ENCODE results near the gene SLC2A4RG. TPM values are rescaled to one million over a fixed set of nuclear protein-coding genes. Genes with fewer than 3 reads are reported as not detected.

SLC2A4RG gene
- polyA plus RNA-seq, 2 donors, result 43.8 to 77.5 TPM

DNA sequence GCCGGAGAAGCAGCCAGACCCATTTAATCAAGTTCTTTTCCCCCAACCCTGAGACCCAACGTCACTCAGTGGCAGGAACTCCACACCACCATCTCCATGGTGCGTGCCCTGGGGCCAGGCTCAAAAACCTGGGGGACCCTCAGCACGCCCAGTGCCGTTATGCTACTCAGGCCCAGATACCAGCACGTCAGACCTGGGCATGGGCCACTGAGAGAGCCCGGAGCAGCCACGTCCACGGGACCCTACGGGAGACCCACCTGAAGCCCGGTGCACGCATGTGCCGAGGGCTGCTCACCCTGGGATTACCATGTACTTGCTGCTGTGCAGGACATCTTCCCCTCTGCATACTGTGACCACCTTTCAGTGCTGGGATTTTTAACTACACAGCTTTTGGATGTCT, 13.8 kb downstream of the SLC2A4RG start:
- Histone ChIP-seq H3K9me3 (ENCODE audit: control insufficient read depth in 2 of 2, insufficient read depth in 1 of 2, low read depth in 1 of 2, low read length in 1 of 2) (no peaks in the 10 kb centered on the region), H3K27me3 (ENCODE audit: control insufficient read depth in 1 of 2, insufficient read depth in 2 of 2, low read length in 2 of 2) (no peaks in the 10 kb centered on the region), H3K4me3 (ENCODE audit: low read depth in 1 of 2, low read length in 2 of 2) (no peak overlapping the region), H3K27ac (ENCODE audit: low read depth in 2 of 2, low read length in 1 of 2) (no peak overlapping the region), H3K36me3 (ENCODE audit: control insufficient read depth in 2 of 2, insufficient read depth in 2 of 2, low read length in 1 of 2) (no peaks in the 10 kb centered on the region), H3K4me1 (ENCODE audit: control insufficient read depth in 2 of 2, insufficient read depth in 2 of 2, low read length in 1 of 2) (no peaks in the 10 kb centered on the region)
- WGBS, 2 donors, result 93% methylated on average over 13 of the region's 13 CpGs

GRCh38 chr20:63754008-63754407, 14.4 kb downstream of the SLC2A4RG start:
- Histone ChIP-seq H3K9me3 (ENCODE audit: control insufficient read depth in 2 of 2, insufficient read depth in 1 of 2, low read depth in 1 of 2, low read length in 1 of 2) (no peaks in the 10 kb centered on the region), H3K4me1 (ENCODE audit: control insufficient read depth in 2 of 2, insufficient read depth in 2 of 2, low read length in 1 of 2) (no peaks in the 10 kb centered on the region), H3K36me3 (ENCODE audit: control insufficient read depth in 2 of 2, insufficient read depth in 2 of 2, low read length in 1 of 2) (no peaks in the 10 kb centered on the region), H3K27me3 (ENCODE audit: control insufficient read depth in 1 of 2, insufficient read depth in 2 of 2, low read length in 2 of 2) (no peaks in the 10 kb centered on the region), H3K4me3 (ENCODE audit: low read depth in 1 of 2, low read length in 2 of 2) (no peak overlapping the region), H3K27ac (ENCODE audit: low read depth in 2 of 2, low read length in 1 of 2) (no peak overlapping the region)
- WGBS, 2 donors, result 78 to 79% methylated on average over 16 of the region's 16 CpGs

- Histone ChIP-seq H3K9me3 (ENCODE audit: control insufficient read depth in 2 of 2, insufficient read depth in 1 of 2, low read depth in 1 of 2, low read length in 1 of 2) (no peaks in the 10 kb centered on the region), H3K27me3 (ENCODE audit: control insufficient read depth in 1 of 2, insufficient read depth in 2 of 2, low read length in 2 of 2) (no peaks in the 10 kb centered on the region), H3K36me3 (ENCODE audit: control insufficient read depth in 2 of 2, insufficient read depth in 2 of 2, low read length in 1 of 2) (no peaks in the 10 kb centered on the region), H3K4me3 (ENCODE audit: low read depth in 1 of 2, low read length in 2 of 2) (no peak overlapping the region), H3K4me1 (ENCODE audit: control insufficient read depth in 2 of 2, insufficient read depth in 2 of 2, low read length in 1 of 2) (no peaks in the 10 kb centered on the region), H3K27ac (ENCODE audit: low read depth in 2 of 2, low read length in 1 of 2) (no peak overlapping the region)
- WGBS, 2 donors, result 74 to 75% methylated on average over 18 of the region's 18 CpGs
Measured at GRCh38 chr20:63755933-63756647, 16.5 kb downstream of the SLC2A4RG start.

DNA sequence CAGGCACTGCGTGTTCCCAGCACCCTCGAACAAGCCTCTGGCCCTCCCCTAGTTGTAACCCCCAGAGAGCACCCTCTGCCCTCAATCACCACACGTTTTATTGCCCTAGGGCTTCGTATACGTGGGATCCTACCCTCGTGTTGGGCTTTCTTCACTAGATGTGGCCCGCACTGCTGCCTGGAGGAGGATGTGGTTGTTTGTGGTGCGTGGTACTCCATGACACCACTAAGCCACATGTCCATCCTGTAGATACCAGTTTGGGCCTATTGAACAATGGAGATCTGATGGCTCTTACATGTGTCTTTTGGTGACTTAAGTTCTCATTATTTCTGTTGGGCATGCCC, 17.0 kb downstream of the SLC2A4RG start:
- no peaks in the 10 kb centered on the region for H3K4me1 ChIP-seq (ENCODE audit: control insufficient read depth in 2 of 2, insufficient read depth in 2 of 2, low read length in 1 of 2)
- no peaks in the 10 kb centered on the region for H3K36me3 ChIP-seq (ENCODE audit: control insufficient read depth in 2 of 2, insufficient read depth in 2 of 2, low read length in 1 of 2)
- 49 to 53% methylated on average over 8 of the region's 8 CpGs for WGBS, 2 donors

GRCh38 chr20:63758152-63758551, 18.6 kb downstream of the SLC2A4RG start:
- no peaks in the 10 kb centered on the region for H3K36me3 ChIP-seq (ENCODE audit: control insufficient read depth in 2 of 2, insufficient read depth in 2 of 2, low read length in 1 of 2)
- H3K4me1 ChIP-seq (ENCODE audit: control insufficient read depth in 2 of 2, insufficient read depth in 2 of 2, low read length in 1 of 2), result no peaks in the 10 kb centered on the region
- H3K27ac ChIP-seq (ENCODE audit: low read depth in 2 of 2, low read length in 1 of 2), result no peak overlapping the region
- no peaks in the 10 kb centered on the region for H3K9me3 ChIP-seq (ENCODE audit: control insufficient read depth in 2 of 2, insufficient read depth in 1 of 2, low read depth in 1 of 2, low read length in 1 of 2)
- no peak overlapping the region for H3K4me3 ChIP-seq (ENCODE audit: low read depth in 1 of 2, low read length in 2 of 2)
- no peaks in the 10 kb centered on the region for H3K27me3 ChIP-seq (ENCODE audit: control insufficient read depth in 1 of 2, insufficient read depth in 2 of 2, low read length in 2 of 2)
- WGBS, 2 donors, result 83 to 96% methylated on average over 7 of the region's 7 CpGs

More for the DNA sequence above, 17.0 kb downstream of the SLC2A4RG start:
- H3K27me3 ChIP-seq (ENCODE audit: control insufficient read depth in 1 of 2, insufficient read depth in 2 of 2, low read length in 2 of 2), result no peaks in the 10 kb centered on the region
- no peak overlapping the region for H3K4me3 ChIP-seq (ENCODE audit: low read depth in 1 of 2, low read length in 2 of 2)
- H3K27ac ChIP-seq (ENCODE audit: low read depth in 2 of 2, low read length in 1 of 2), result no peak overlapping the region
- H3K9me3 ChIP-seq (ENCODE audit: control insufficient read depth in 2 of 2, insufficient read depth in 1 of 2, low read depth in 1 of 2, low read length in 1 of 2), result no peaks in the 10 kb centered on the region

DNA sequence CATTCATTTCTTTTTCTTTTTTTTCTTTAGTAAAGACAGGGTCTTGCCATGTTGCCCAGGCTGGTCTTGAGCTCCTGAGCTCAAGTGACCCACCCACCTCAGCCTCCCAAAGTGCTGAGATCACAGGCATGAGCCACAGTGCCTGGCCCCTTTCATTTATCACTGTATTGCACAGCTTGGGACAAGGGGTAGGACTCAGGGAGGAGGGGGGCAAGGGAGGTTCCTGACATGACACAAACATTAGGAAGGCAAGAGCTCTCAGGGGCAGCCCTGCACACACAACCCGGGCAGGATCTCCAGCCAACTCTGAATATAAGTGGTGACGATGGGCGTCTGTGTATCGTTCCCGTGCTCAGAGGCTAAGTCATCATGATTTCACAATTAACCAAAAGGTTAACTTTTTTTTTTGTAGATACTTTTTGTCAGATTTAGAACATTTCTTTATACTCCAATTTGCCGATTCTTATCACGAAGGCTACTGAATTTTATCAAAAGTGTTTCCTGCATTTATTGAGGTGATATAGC, 19.9 kb downstream of the SLC2A4RG start:
- Histone ChIP-seq H3K36me3 (ENCODE audit: control insufficient read depth in 2 of 2, insufficient read depth in 2 of 2, low read length in 1 of 2) (no peaks in the 10 kb centered on the region), H3K9me3 (ENCODE audit: control insufficient read depth in 2 of 2, insufficient read depth in 1 of 2, low read depth in 1 of 2, low read length in 1 of 2) (no peaks in the 10 kb centered on the region), H3K27ac (ENCODE audit: low read depth in 2 of 2, low read length in 1 of 2) (no peak overlapping the region), H3K4me3 (ENCODE audit: low read depth in 1 of 2, low read length in 2 of 2) (no peak overlapping the region), H3K27me3 (ENCODE audit: control insufficient read depth in 1 of 2, insufficient read depth in 2 of 2, low read length in 2 of 2) (no peaks in the 10 kb centered on the region), H3K4me1 (ENCODE audit: control insufficient read depth in 2 of 2, insufficient read depth in 2 of 2, low read length in 1 of 2) (no peaks in the 10 kb centered on the region)
- 84 to 90% methylated on average over 7 of the region's 7 CpGs for WGBS, 2 donors

DNA sequence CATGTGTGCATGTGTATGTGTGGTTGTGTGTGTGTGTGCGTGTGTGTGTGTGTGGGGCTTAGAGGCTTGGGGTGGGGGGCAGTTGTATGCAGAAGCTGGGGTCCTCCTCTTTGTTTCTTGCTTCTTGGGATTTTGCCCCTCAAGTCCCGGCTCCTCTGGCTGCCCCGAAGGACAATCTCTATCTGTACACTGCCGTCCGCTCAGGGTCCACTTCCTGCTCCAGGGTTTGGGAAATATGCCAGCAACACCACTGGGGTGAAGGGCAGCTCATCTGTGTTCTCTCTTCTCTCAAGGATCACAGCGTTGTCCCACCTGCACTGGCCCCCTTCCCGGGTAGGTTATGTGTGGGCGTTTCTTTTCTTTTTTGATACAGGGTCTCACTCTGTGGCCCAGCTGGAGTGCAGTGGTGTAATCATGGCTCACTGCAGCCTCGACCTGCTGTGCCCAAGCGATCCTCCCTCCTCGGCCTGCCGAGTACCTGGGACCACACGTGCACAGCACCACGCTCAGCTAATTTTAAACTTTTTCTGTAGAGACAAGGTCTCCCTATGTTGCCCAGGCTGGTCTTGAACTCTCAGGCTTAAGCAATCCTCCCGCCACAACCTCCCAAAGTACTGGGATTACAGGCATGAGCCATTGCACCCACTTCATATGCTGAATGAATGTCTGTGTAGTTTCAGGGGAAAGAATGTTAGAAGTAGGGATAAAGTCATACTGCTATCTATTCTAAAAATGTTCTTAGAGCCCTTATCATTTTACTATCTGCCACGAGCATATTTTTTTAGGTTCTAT, 25.7 kb downstream of the SLC2A4RG start:
- Histone ChIP-seq H3K36me3 (ENCODE audit: control insufficient read depth in 2 of 2, insufficient read depth in 2 of 2, low read length in 1 of 2) (no peaks in the 10 kb centered on the region), H3K4me1 (ENCODE audit: control insufficient read depth in 2 of 2, insufficient read depth in 2 of 2, low read length in 1 of 2) (no peaks in the 10 kb centered on the region), H3K9me3 (ENCODE audit: control insufficient read depth in 2 of 2, insufficient read depth in 1 of 2, low read depth in 1 of 2, low read length in 1 of 2) (no peaks in the 10 kb centered on the region), H3K27ac (ENCODE audit: low read depth in 2 of 2, low read length in 1 of 2) (no peak overlapping the region), H3K27me3 (ENCODE audit: control insufficient read depth in 1 of 2, insufficient read depth in 2 of 2, low read length in 2 of 2) (no peaks in the 10 kb centered on the region), H3K4me3 (ENCODE audit: low read depth in 1 of 2, low read length in 2 of 2) (no peak overlapping the region)
- 75 to 88% methylated on average over 16 of the region's 16 CpGs for WGBS, 2 donors

- Histone ChIP-seq H3K36me3 (ENCODE audit: control insufficient read depth in 2 of 2, insufficient read depth in 2 of 2, low read length in 1 of 2) (no peaks in the 10 kb centered on the region), H3K9me3 (ENCODE audit: control insufficient read depth in 2 of 2, insufficient read depth in 1 of 2, low read depth in 1 of 2, low read length in 1 of 2) (no peaks in the 10 kb centered on the region), H3K4me1 (ENCODE audit: control insufficient read depth in 2 of 2, insufficient read depth in 2 of 2, low read length in 1 of 2) (no peaks in the 10 kb centered on the region), H3K4me3 (ENCODE audit: low read depth in 1 of 2, low read length in 2 of 2) (no peak overlapping the region), H3K27me3 (ENCODE audit: control insufficient read depth in 1 of 2, insufficient read depth in 2 of 2, low read length in 2 of 2) (no peaks in the 10 kb centered on the region), H3K27ac (ENCODE audit: low read depth in 2 of 2, low read length in 1 of 2) (no peak overlapping the region)
- 83 to 90% methylated on average over 7 of the region's 7 CpGs for WGBS, 2 donors
Measured at GRCh38 chr20:63765902-63766301, 26.3 kb downstream of the SLC2A4RG start.

DNA sequence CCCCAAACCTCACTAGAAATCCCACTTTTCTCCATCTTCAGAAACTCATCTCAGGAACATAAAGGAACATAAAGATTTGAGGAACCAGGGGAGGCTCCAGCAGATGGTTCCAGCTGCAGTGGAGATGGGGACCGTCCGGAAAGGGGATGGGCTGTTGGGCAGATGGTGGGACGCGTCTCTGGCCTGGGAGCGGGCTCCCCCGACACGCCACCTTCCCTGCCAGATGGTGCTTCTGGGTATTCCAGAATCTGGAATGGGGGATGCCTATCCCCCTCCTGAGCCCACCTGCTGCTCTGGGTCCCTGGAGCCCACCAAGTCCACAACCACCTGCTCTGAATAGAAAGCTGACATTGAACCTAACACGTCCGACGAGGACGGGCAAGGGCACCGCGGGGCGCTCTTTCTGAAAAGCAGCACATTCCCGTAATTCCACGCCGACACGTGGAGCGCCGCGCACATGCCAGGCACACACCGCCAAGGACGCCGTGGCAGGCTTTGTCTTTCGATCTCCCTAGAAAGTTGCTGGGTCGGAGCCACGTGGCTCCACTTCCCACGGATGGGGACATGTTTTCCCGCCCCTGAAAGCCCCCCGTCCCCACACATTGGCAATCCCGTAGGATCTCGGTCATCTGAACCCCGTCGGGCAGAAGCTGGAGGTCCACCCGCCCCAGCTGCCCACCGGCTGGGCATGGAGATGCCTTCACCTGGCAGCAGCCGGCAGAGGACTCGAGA, 27.3 kb downstream of the SLC2A4RG start:
- WGBS, 2 donors, result 94% methylated on average over 38 of the region's 38 CpGs
- Histone ChIP-seq H3K36me3 (ENCODE audit: control insufficient read depth in 2 of 2, insufficient read depth in 2 of 2, low read length in 1 of 2) (no peaks in the 10 kb centered on the region), H3K27me3 (ENCODE audit: control insufficient read depth in 1 of 2, insufficient read depth in 2 of 2, low read length in 2 of 2) (no peaks in the 10 kb centered on the region), H3K4me1 (ENCODE audit: control insufficient read depth in 2 of 2, insufficient read depth in 2 of 2, low read length in 1 of 2) (no peaks in the 10 kb centered on the region), H3K9me3 (ENCODE audit: control insufficient read depth in 2 of 2, insufficient read depth in 1 of 2, low read depth in 1 of 2, low read length in 1 of 2) (no peaks in the 10 kb centered on the region), H3K4me3 (ENCODE audit: low read depth in 1 of 2, low read length in 2 of 2) (no peak overlapping the region), H3K27ac (ENCODE audit: low read depth in 2 of 2, low read length in 1 of 2) (no peak overlapping the region)
